Activated CD4-positive, alpha-beta T cell treated with anti-CD3 and anti-CD28 coated beads, Interleukin-2, amount 10 ng/mL, durations not matched to agents 7 days and 5 days (primary cell): ENCODE results near the gene ADAMTS12. TPM values are rescaled to one million over a fixed set of nuclear protein-coding genes. Genes with fewer than 3 reads are reported as not detected.

ENCODE experiments used
- CTCF ChIA-PET: fragments of 350-600 bp; sonication (Branson Sonifier 250); formaldehyde crosslinking; loops from one replicate; lab custom pipeline; 2021; ENCODE audit warnings: antibody characterized with exemption; lab: Charles Lee
- POLR2A ChIA-PET: fragments of 350-600 bp; sonication (Branson Sonifier 250); formaldehyde crosslinking; loops from one replicate; lab custom pipeline; 2021; ENCODE audit warnings: antibody characterized with exemption; lab: Charles Lee
- DNase-seq: peaks from one replicate; pipeline ENCODE4 v3.0.0-alpha.2; 2020
- H3K27ac Mint-ChIP-seq: one replicate; pipeline ENCODE4 v1.8.0; 2021; ENCODE audit warnings: mild to moderate bottlenecking, moderate library complexity, mixed read lengths
- H3K27me3 Mint-ChIP-seq: one replicate; pipeline ENCODE4 v1.8.0; 2021; ENCODE audit warnings: mixed read lengths
- H3K36me3 Mint-ChIP-seq: one replicate; pipeline ENCODE4 v1.8.0; 2021; ENCODE audit warnings: low read depth, mixed read lengths
- H3K4me1 Mint-ChIP-seq: one replicate; pipeline ENCODE4 v1.8.0; 2021; ENCODE audit warnings: mixed read lengths
- H3K4me3 Mint-ChIP-seq: one replicate; pipeline ENCODE4 v1.8.0; 2021; ENCODE audit warnings: mild to moderate bottlenecking, moderate library complexity, mixed read lengths
- H3K9me3 Mint-ChIP-seq: one replicate; pipeline ENCODE4 v1.8.0; 2021; ENCODE audit warnings: mixed read lengths
- total RNA-seq, 2 experiments: library from RNA; stranded (reverse); gene quantifications; one replicate each; pipeline ENCODE4 v1.2.3, GENCODE V29; 2021

The ADAMTS12 gene
- total RNA-seq, 2 experiments from 2014 or later, result not detected

GRCh38 chr5:33748754-33749153 lies 143.0 kb downstream of the ADAMTS12 start:
- H3K4me3 Mint-ChIP-seq, result no peak overlapping the region
- H3K9me3 Mint-ChIP-seq, result no peaks in the 10 kb centered on the region
- no peak for DNase-seq
- H3K27me3 Mint-ChIP-seq, result peaks cover 4% of the 10 kb centered on the region
- no peaks in the 10 kb centered on the region for H3K4me1 Mint-ChIP-seq
- H3K36me3 Mint-ChIP-seq, result no peaks in the 10 kb centered on the region
- ChIA-PET CTCF (no interaction called here), POLR2A (no interaction called here)
- no peak overlapping the region for H3K27ac Mint-ChIP-seq

- Mint-ChIP-seq H3K9me3 (no peaks in the 10 kb centered on the region), H3K4me3 (no peak overlapping the region), H3K4me1 (no peaks in the 10 kb centered on the region), H3K27me3 (no peaks in the 10 kb centered on the region), H3K36me3 (no peaks in the 10 kb centered on the region), H3K27ac (no peak overlapping the region)
- ChIA-PET POLR2A (no interaction called here), CTCF (interaction anchor here (1.3 kb wide), 1 partner anchor 14 kb away, joined by 4 read pairs; no protein-coding TSS in a partner anchor)
- no peak for DNase-seq
Observed at GRCh38 chr5:33745101-33745770, 146.6 kb downstream of the ADAMTS12 start.

GRCh38 chr5:33743099-33743498 lies 148.7 kb downstream of the ADAMTS12 start:
- Mint-ChIP-seq H3K9me3 (no peaks in the 10 kb centered on the region), H3K4me3 (no peak overlapping the region), H3K27ac (no peak overlapping the region), H3K4me1 (no peaks in the 10 kb centered on the region), H3K36me3 (no peaks in the 10 kb centered on the region), H3K27me3 (no peaks in the 10 kb centered on the region)
- no peak for DNase-seq
- POLR2A ChIA-PET, result no interaction called here
- CTCF ChIA-PET, result interaction anchor here (1.4 kb wide), 1 partner anchor 10 kb away, joined by 4 read pairs; no protein-coding TSS in a partner anchor

- Mint-ChIP-seq H3K27ac (no peak overlapping the region), H3K4me3 (no peak overlapping the region), H3K9me3 (no peaks in the 10 kb centered on the region), H3K27me3 (no peaks in the 10 kb centered on the region), H3K36me3 (no peaks in the 10 kb centered on the region), H3K4me1 (no peaks in the 10 kb centered on the region)
- DNase-seq, result no peak
- CTCF ChIA-PET, result no interaction called here
- POLR2A ChIA-PET, result no interaction called here
Observed at GRCh38 chr5:33742181-33742580, 149.6 kb downstream of the ADAMTS12 start.

GRCh38 chr5:33738967-33739366 lies 152.8 kb downstream of the ADAMTS12 start:
- ChIA-PET POLR2A (no interaction called here), CTCF (no interaction called here)
- H3K27ac Mint-ChIP-seq, result no peak overlapping the region

GRCh38 chr5:33738097-33738496 lies 153.7 kb downstream of the ADAMTS12 start:
- Mint-ChIP-seq H3K27me3 (peaks cover 4% of the 10 kb centered on the region), H3K4me1 (no peaks in the 10 kb centered on the region), H3K36me3 (no peaks in the 10 kb centered on the region), H3K9me3 (no peaks in the 10 kb centered on the region), H3K4me3 (no peak overlapping the region), H3K27ac (no peak overlapping the region)
- DNase-seq, result no peak
- ChIA-PET CTCF (no interaction called here), POLR2A (no interaction called here)

More at GRCh38 chr5:33738967-33739366, 152.8 kb downstream of the ADAMTS12 start:
- Mint-ChIP-seq H3K4me3 (no peak overlapping the region), H3K9me3 (no peaks in the 10 kb centered on the region), H3K36me3 (no peaks in the 10 kb centered on the region), H3K4me1 (no peaks in the 10 kb centered on the region), H3K27me3 (peaks cover 4% of the 10 kb centered on the region)
- no peak for DNase-seq

- no peak for DNase-seq
- Mint-ChIP-seq H3K4me1 (no peaks in the 10 kb centered on the region), H3K9me3 (no peaks in the 10 kb centered on the region), H3K27me3 (peaks cover 4% of the 10 kb centered on the region), H3K36me3 (no peaks in the 10 kb centered on the region), H3K27ac (no peak overlapping the region), H3K4me3 (no peak overlapping the region)
- ChIA-PET CTCF (no interaction called here), POLR2A (no interaction called here)
Observed at GRCh38 chr5:33737697-33738096, 154.1 kb downstream of the ADAMTS12 start.

GRCh38 chr5:33737284-33737683 lies 154.5 kb downstream of the ADAMTS12 start:
- no peak for DNase-seq
- Mint-ChIP-seq H3K9me3 (no peaks in the 10 kb centered on the region), H3K36me3 (no peaks in the 10 kb centered on the region), H3K4me1 (no peaks in the 10 kb centered on the region), H3K4me3 (no peak overlapping the region), H3K27me3 (peaks cover 4% of the 10 kb centered on the region), H3K27ac (no peak overlapping the region)
- POLR2A ChIA-PET, result no interaction called here
- CTCF ChIA-PET, result no interaction called here

- Mint-ChIP-seq H3K27ac (no peak overlapping the region), H3K4me1 (no peaks in the 10 kb centered on the region), H3K9me3 (no peaks in the 10 kb centered on the region), H3K36me3 (no peaks in the 10 kb centered on the region), H3K4me3 (no peak overlapping the region), H3K27me3 (peaks cover 4% of the 10 kb centered on the region)
- ChIA-PET CTCF (no interaction called here), POLR2A (no interaction called here)
- DNase-seq, result no peak
Observed at GRCh38 chr5:33736510-33736909, 155.3 kb downstream of the ADAMTS12 start.

- Mint-ChIP-seq H3K36me3 (no peaks in the 10 kb centered on the region), H3K4me3 (no peak overlapping the region), H3K27ac (no peak overlapping the region), H3K9me3 (no peaks in the 10 kb centered on the region), H3K27me3 (peaks cover 4% of the 10 kb centered on the region), H3K4me1 (no peaks in the 10 kb centered on the region)
- DNase-seq, result no peak
- ChIA-PET POLR2A (no interaction called here), CTCF (no interaction called here)
Observed at GRCh38 chr5:33735072-33735471, 156.7 kb downstream of the ADAMTS12 start.

GRCh38 chr5:33734537-33734936 lies 157.3 kb downstream of the ADAMTS12 start:
- no peaks in the 10 kb centered on the region for H3K9me3 Mint-ChIP-seq
- POLR2A ChIA-PET, result no interaction called here

GRCh38 chr5:33733225-33733624 lies 158.6 kb downstream of the ADAMTS12 start:
- DNase-seq, result no peak
- POLR2A ChIA-PET, result no interaction called here
- no peaks in the 10 kb centered on the region for H3K4me1 Mint-ChIP-seq
- peaks cover 4% of the 10 kb centered on the region for H3K27me3 Mint-ChIP-seq
- CTCF ChIA-PET, result no interaction called here
- H3K27ac Mint-ChIP-seq, result no peak overlapping the region
- no peak overlapping the region for H3K4me3 Mint-ChIP-seq
- no peaks in the 10 kb centered on the region for H3K36me3 Mint-ChIP-seq
- H3K9me3 Mint-ChIP-seq, result no peaks in the 10 kb centered on the region

More at GRCh38 chr5:33734537-33734936, 157.3 kb downstream of the ADAMTS12 start:
- no peaks in the 10 kb centered on the region for H3K4me1 Mint-ChIP-seq
- peaks cover 4% of the 10 kb centered on the region for H3K27me3 Mint-ChIP-seq
- CTCF ChIA-PET, result no interaction called here
- H3K4me3 Mint-ChIP-seq, result no peak overlapping the region
- no peak for DNase-seq
- no peak overlapping the region for H3K27ac Mint-ChIP-seq
- no peaks in the 10 kb centered on the region for H3K36me3 Mint-ChIP-seq

GRCh38 chr5:33726422-33727165 lies 165.2 kb downstream of the ADAMTS12 start:
- H3K27ac Mint-ChIP-seq, result no peak overlapping the region
- H3K4me1 Mint-ChIP-seq, result no peaks in the 10 kb centered on the region
- ChIA-PET CTCF (no interaction called here), POLR2A (no interaction called here)
- no peaks in the 10 kb centered on the region for H3K36me3 Mint-ChIP-seq
- H3K9me3 Mint-ChIP-seq, result no peaks in the 10 kb centered on the region
- DNase-seq, result no peak
- H3K4me3 Mint-ChIP-seq, result no peak overlapping the region
- no peaks in the 10 kb centered on the region for H3K27me3 Mint-ChIP-seq
